K562 (cell line): ENCODE data around the gene CLEC10A. TPM values are rescaled to one million over a fixed set of nuclear protein-coding genes. Genes with fewer than 3 reads are reported as not detected.

ENCODE experiments used
- ATAC-seq: fragments of 200-7000 bp; cut with Tn5 transposase; 3 replicates; pipeline ENCODE4 v1.9.1; 2020; ENCODE audit warnings: moderate library complexity
- BruUV-seq: library from RNA; stranded (reverse); fragments of 400-500 nt; replicated peaks from 2 replicates; lab custom pipeline; 2021; lab: Mats Ljungman, UMichigan
- CTCF ChIA-PET: fragments of 300-600 bp; formaldehyde crosslinking; extraction: SDS; loops from one replicate; lab custom pipeline; 2021; ENCODE audit warnings: low intra/inter-chr PET ratio; lab: Yijun Ruan, JAX
- POLR2A ChIA-PET: fragments of 300-600, 350-650 bp; sonication (Branson Sonifier 250); formaldehyde crosslinking; extraction: SDS; loops from one replicate; lab custom pipeline; 2021; ENCODE audit warnings: antibody characterized with exemption, inconsistent platforms; lab: Yijun Ruan, JAX
- DNase-seq, 4 experiments: peaks; one replicate each; pipeline versions ENCODE4 v3.0.0 to v3.0.0-alpha.2; 2011 to 2018; ENCODE audit warnings: low spot score in 3 of 4, mixed read lengths in 3 of 4; ENCODE audit errors: extremely low read depth in 1 of 4
- FAIRE-seq: peaks from 2 replicates; lab custom pipeline; 2011; peaks lifted over from hg19 to GRCh38; lab: Jason Lieb, UNC
- H2AFZ ChIP-seq: 2 replicates; pipeline ENCODE4 v1.6.0; 2011; ENCODE audit warnings: low read depth, low read length, control low read depth, inconsistent platforms
- H3K27ac ChIP-seq: fragments of 200-600 bp; 3 replicates; pipeline ENCODE4 v1.8.0; 2011; ENCODE audit warnings: low read depth, mild to moderate bottlenecking, control low read depth, inconsistent platforms, low read length, moderate library complexity, mixed read lengths; ENCODE audit errors: extremely low read depth
- H3K27me3 ChIP-seq, 2 experiments: fragments of 300-600 bp in 1 of 2; 2 replicates in 1 of 2; 3 replicates in 1 of 2; pipeline versions ENCODE4 v1.6.0 to v1.8.0; 2011; ENCODE audit warnings: inconsistent platforms in 2 of 2, low read length in 2 of 2, mild to moderate bottlenecking in 1 of 2, mixed read lengths in 1 of 2, moderate library complexity in 1 of 2; ENCODE audit not compliant: control insufficient read depth in 2 of 2, insufficient read depth in 2 of 2
- H3K36me3 ChIP-seq: fragments of 300-600 bp; 3 replicates; pipeline ENCODE4 v1.8.0; 2011; ENCODE audit warnings: mild to moderate bottlenecking, low read length, inconsistent platforms; ENCODE audit not compliant: control insufficient read depth, insufficient read depth
- H3K4me1 ChIP-seq, 2 experiments: fragments of 200-600 bp in 1 of 2; replicated peaks in 1 of 2; 2 replicates in 1 of 2; 3 replicates in 1 of 2; pipeline versions ENCODE4 v1.5.1 to v1.8.0; 2011; ENCODE audit warnings: inconsistent platforms in 2 of 2, low read length in 2 of 2, mild to moderate bottlenecking in 1 of 2, mixed read lengths in 1 of 2, moderate library complexity in 1 of 2; ENCODE audit not compliant: control insufficient read depth in 2 of 2, insufficient read depth in 2 of 2
- H3K4me2 ChIP-seq: 2 replicates; pipeline ENCODE4 v1.6.1; 2011; ENCODE audit warnings: low read length, control low read depth, inconsistent platforms, mixed read lengths; ENCODE audit not compliant: insufficient read depth
- H3K4me3 ChIP-seq: fragments of 200-600 bp; sonication (generic), shearing (Covaris generic); 2 replicates; pipeline ENCODE4 v1.5.1; 2016; ENCODE audit warnings: control low read depth, inconsistent platforms
- H3K79me2 ChIP-seq: fragments of 200-600 bp; 3 replicates; pipeline ENCODE4 v1.8.0; 2011; ENCODE audit warnings: low read length, inconsistent platforms; ENCODE audit not compliant: control insufficient read depth, insufficient read depth
- H3K9ac ChIP-seq, 2 experiments: 2 replicates each; pipeline versions ENCODE4 v1.6.0 to v1.6.1; 2011; ENCODE audit warnings: low read depth in 2 of 2, low read length in 2 of 2, control low read depth in 1 of 2, inconsistent platforms in 1 of 2, mild to moderate bottlenecking in 1 of 2, mixed read lengths in 1 of 2; ENCODE audit not compliant: insufficient read depth in 1 of 2
- H3K9me1 ChIP-seq: one replicate; pipeline ENCODE4 v1.6.0; 2011; ENCODE audit warnings: inconsistent platforms, mild to moderate bottlenecking, low read length, moderate library complexity; ENCODE audit not compliant: control insufficient read depth, insufficient read depth
- H3K9me3 ChIP-seq: replicated peaks from 2 replicates; pipeline ENCODE4 v1.5.1; 2011; ENCODE audit warnings: low read depth, low read length, inconsistent platforms; ENCODE audit not compliant: control insufficient read depth, insufficient read depth
- H4K20me1 ChIP-seq: replicated peaks from 2 replicates; pipeline ENCODE4 v1.6.1; 2011; ENCODE audit warnings: low read length, inconsistent platforms, mixed read lengths; ENCODE audit not compliant: control insufficient read depth, insufficient read depth
- ETV1 ChIP-seq: fragments of 450-650 bp; conservative IDR thresholded peaks from 2 replicates; pipeline ENCODE4 v1.6.1; 2016; ENCODE audit warnings: missing genetic modification characterization, control low read depth, low read depth, missing compliant biosample characterization
- RBFOX2 ChIP-seq: fragments of 200-400 bp; formaldehyde crosslinking; IDR thresholded peaks from 2 replicates; pipeline ENCODE4 v1.6.1; 2017; ENCODE audit warnings: low read depth, mild to moderate bottlenecking, low read length, moderate library complexity
- ZBTB8A ChIP-seq: fragments of 450-650 bp; IDR thresholded peaks from 2 replicates; pipeline ENCODE4 v1.6.1; 2018; ENCODE audit warnings: mild to moderate bottlenecking, moderate library complexity; ENCODE audit not compliant: partially characterized antibody
- WGBS: fragments of 100-300 bp; shearing (Covaris generic); methylation state at CpG from one replicate; pipeline ENCODE4 v1.1.6; 2016; ENCODE audit warnings: low coverage, mixed read lengths; ENCODE audit not compliant: insufficient coverage; ENCODE audit errors: missing lambda C conversion rate; 5-methylcytosine and 5-hydroxymethylcytosine counted together
- in situ Hi-C: fragments of 300-500 bp; cut with MboI; formaldehyde crosslinking; loops from 4 replicates; pipeline ENCODE4 v1.15.0; 2018; ENCODE audit warnings: inconsistent platforms, mixed read lengths
- intact Hi-C: fragments of 100-400 bp; cut with micrococcal nuclease; formaldehyde crosslinking; loops from 2 replicates; pipeline ENCODE4 v1.14.2; 2022
- polyA plus RNA-seq, 8 experiments: library from polyadenylated mRNA; depleted of rRNA in 4 of 8; stranded (reverse) in 5 of 8; unstranded in 3 of 8; fragments of >200 nt; fragmentation: Nextera tagmentation in 2 of 8; fragmentation: Illumina TruSeq in 1 of 8; extraction: Ambion mirVana in 2 of 8; extraction: Trizol in 1 of 8; gene quantifications; 2 replicates each; pipeline versions ENCODE4 v1.2.1 to v1.2.3, GENCODE V29; 2011 to 2014; ENCODE audit warnings: inconsistent platforms in 1 of 8, missing spikeins in 1 of 8
- total RNA-seq, 7 experiments: library from RNA; depleted of rRNA in 6 of 7; stranded (reverse); fragments of >200 nt in 6 of 7; fragmentation: Illumina TruSeq in 2 of 7; extraction: Trizol in 2 of 7; gene quantifications; 2 replicates each; pipeline versions ENCODE4 v1.2.1 to v1.2.3, GENCODE V29; 2011 to 2021; ENCODE audit warnings: low replicate concordance in 1 of 7
- TF ChIP-seq, protein P1 (sequence below): fragments of 250-450 bp; sonication (Bioruptor Pico); IDR thresholded peaks from 2 replicates; pipeline ENCODE4 v1.5.0; 2020; ENCODE audit warnings: mild to moderate bottlenecking
- TF ChIP-seq, protein P2 (sequence below): IDR thresholded peaks from 2 replicates; pipeline ENCODE4 v1.6.1; 2012; ENCODE audit warnings: low read depth, low read length, improper control_type of control experiment, borderline replicate concordance
- TF ChIP-seq, protein P3 (sequence below): fragments of 450-650 bp; formaldehyde crosslinking; IDR thresholded peaks from 2 replicates; pipeline ENCODE4 v1.4.0; 2022; ENCODE audit warnings: missing genetic modification characterization

The CLEC10A gene
- total and polyA plus RNA-seq, 9 of the 15 experiments (the other 6 are each of a cell fraction or from before 2014, with no cell fraction given): 0.04 to 0.11 (median 0.05) TPM; not detected in 6

DNA sequence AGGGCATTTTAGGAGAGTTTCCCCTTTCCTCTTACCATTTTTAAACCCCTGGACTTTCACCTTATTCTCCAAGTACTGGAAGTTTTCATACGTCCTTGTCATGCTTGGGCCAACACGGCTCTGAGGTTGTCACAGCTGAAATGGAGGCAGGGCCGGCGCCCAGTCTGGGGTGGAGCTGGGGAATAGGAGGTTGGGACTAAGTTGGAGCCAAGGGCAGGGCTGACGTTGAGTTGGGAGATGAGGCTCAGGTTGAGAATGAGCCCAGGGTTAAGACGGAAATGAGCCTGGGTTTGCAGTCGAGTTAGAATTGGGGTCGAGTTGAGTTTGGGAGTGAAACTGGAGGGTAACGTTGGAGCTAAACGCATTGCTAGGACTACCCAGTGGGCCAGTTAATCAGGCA is 1.3 kb downstream of the CLEC10A start:
- CTCF ChIA-PET: no interaction called here
- 2% methylated on average over 6 of the region's 10 CpGs for WGBS
- no peak for ATAC-seq

More for the DNA sequence above, 1.3 kb downstream of the CLEC10A start:
- DNase-seq: no peak
- FAIRE-seq: no peak
- TF ChIP-seq ETV1 (tag) (no peak), ZBTB8A (no peak), RBFOX2 (no peak)
- TF ChIP-seq, protein P1, sequence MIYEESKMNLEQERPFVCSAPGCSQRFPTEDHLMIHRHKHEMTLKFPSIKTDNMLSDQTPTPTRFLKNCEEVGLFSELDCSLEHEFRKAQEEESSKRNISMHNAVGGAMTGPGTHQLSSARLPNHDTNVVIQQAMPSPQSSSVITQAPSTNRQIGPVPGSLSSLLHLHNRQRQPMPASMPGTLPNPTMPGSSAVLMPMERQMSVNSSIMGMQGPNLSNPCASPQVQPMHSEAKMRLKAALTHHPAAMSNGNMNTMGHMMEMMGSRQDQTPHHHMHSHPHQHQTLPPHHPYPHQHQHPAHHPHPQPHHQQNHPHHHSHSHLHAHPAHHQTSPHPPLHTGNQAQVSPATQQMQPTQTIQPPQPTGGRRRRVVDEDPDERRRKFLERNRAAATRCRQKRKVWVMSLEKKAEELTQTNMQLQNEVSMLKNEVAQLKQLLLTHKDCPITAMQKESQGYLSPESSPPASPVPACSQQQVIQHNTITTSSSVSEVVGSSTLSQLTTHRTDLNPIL (CRISPR knock-in tag): no peak
- TF ChIP-seq, protein P2, sequence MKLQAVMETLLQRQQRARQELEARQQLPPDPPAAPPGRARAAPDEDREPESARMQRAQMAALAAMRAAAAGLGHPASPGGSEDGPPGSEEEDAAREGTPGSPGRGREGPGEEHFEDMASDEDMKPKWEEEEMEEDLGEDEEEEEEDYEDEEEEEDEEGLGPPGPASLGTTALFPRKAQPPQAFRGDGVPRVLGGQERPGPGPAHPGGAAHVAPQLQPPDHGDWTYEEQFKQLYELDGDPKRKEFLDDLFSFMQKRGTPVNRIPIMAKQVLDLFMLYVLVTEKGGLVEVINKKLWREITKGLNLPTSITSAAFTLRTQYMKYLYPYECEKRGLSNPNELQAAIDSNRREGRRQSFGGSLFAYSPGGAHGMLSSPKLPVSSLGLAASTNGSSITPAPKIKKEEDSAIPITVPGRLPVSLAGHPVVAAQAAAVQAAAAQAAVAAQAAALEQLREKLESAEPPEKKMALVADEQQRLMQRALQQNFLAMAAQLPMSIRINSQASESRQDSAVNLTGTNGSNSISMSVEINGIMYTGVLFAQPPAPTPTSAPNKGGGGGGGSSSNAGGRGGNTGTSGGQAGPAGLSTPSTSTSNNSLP: no peak
- TF ChIP-seq, protein P3, sequence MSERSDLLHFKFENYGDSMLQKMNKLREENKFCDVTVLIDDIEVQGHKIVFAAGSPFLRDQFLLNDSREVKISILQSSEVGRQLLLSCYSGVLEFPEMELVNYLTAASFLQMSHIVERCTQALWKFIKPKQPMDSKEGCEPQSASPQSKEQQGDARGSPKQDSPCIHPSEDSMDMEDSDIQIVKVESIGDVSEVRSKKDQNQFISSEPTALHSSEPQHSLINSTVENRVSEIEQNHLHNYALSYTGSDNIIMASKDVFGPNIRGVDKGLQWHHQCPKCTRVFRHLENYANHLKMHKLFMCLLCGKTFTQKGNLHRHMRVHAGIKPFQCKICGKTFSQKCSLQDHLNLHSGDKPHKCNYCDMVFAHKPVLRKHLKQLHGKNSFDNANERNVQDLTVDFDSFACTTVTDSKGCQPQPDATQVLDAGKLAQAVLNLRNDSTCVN: no peak
- TF ChIP-seq, all 486 proteins: peak for 0
- no peaks in the 10 kb centered on the region for H4K20me1 ChIP-seq
- H3K4me3 ChIP-seq: no peak overlapping the region
- no peak overlapping the region for H3K9ac ChIP-seq
- H3K9me1 ChIP-seq: no peaks in the 10 kb centered on the region
- intact Hi-C loops (no loop called here), in situ Hi-C loops (no loop called here)
- no peaks in the 10 kb centered on the region for H3K36me3 ChIP-seq
- no peak overlapping the region for H2AFZ ChIP-seq
- H3K4me2 ChIP-seq: no peak overlapping the region
- no peaks in the 10 kb centered on the region for H3K79me2 ChIP-seq
- POLR2A ChIA-PET: interaction anchor here (0.7 kb wide), 1 partner anchor 625 kb away, joined by 3 read pairs; no protein-coding TSS in a partner anchor
- H3K4me1 ChIP-seq: no peaks in the 10 kb centered on the region; a peak in 1 of 5 replicates
- H3K27ac ChIP-seq: no peak overlapping the region
- H3K27me3 ChIP-seq: peaks cover 5 to 40% of the 10 kb centered on the region in 2 experiments; a peak in 3 of 5 replicates
- no TSS peak for BruUV-seq
- H3K9me3 ChIP-seq: no peaks in the 10 kb centered on the region
